T-cell (primary cell): Measurements from ENCODE around the gene C8G. TPM values are rescaled to one million over a fixed set of nuclear protein-coding genes. Genes with fewer than 3 reads are reported as not detected.
A peak's percentile ranks its signal among the peaks of the same experiment; 100 is the strongest.

Source experiments
- ATAC-seq, 4 experiments: fragments of 200-7000 bp in 3 of 4; fragments of 150-1000 bp in 1 of 4; cut with Tn5 transposase; replicated peaks in 1 of 4; 1 replicate in 3 of 4; 2 replicates in 1 of 4; pipeline ENCODE4 v1.10.0; 2021; ENCODE audit warnings: moderate library complexity in 3 of 4, mild to moderate bottlenecking in 2 of 4, moderate number of reproducible peaks in 1 of 4
- CTCF ChIA-PET, 2 donors: fragments of 300-600 bp; sonication (Branson Sonifier 250); formaldehyde crosslinking; loops; one replicate each; lab custom pipeline; 2022; ENCODE audit warnings: antibody characterized with exemption in 2 of 2; lab: Charles Lee
- POLR2A ChIA-PET, 2 donors: fragments of 300-600 bp; sonication (Branson Sonifier 250); formaldehyde crosslinking; loops; one replicate each; lab custom pipeline; 2022; ENCODE audit warnings: antibody characterized with exemption in 2 of 2; lab: Charles Lee
- DNase-seq, 35 experiments: peaks; one replicate each; pipeline versions ENCODE4 v3.0.0 to v3.0.0-alpha.2; 2013 to 2023
- H3K27ac ChIP-seq: one replicate; pipeline ENCODE4 v1.5.1; 2013; ENCODE audit warnings: low read length
- H3K27me3 ChIP-seq, 2 experiments: replicated peaks in 1 of 2; 1 replicate in 1 of 2; 2 replicates in 1 of 2; pipeline versions ENCODE4 v1.6.1 to v1.7.0; 2013; ENCODE audit warnings: low read length in 1 of 2, mixed read lengths in 1 of 2; ENCODE audit not compliant: control insufficient read depth in 2 of 2, insufficient read depth in 2 of 2; ENCODE audit errors: extremely low read depth in 1 of 2
- H3K36me3 ChIP-seq, 2 donors: 1 replicate in 1 of 2; 2 replicates in 1 of 2; pipeline versions ENCODE4 v1.6.1 to v1.7.0; 2013; ENCODE audit warnings: low read length in 1 of 2; ENCODE audit not compliant: control insufficient read depth in 2 of 2, insufficient read depth in 1 of 2; ENCODE audit errors: extremely low read depth in 1 of 2
- H3K4me1 ChIP-seq, 2 experiments: 1 replicate in 1 of 2; 2 replicates in 1 of 2; pipeline versions ENCODE4 v1.6.1 to v1.7.0; 2013; ENCODE audit warnings: low read length in 2 of 2, mixed read lengths in 1 of 2; ENCODE audit not compliant: insufficient read depth in 2 of 2, control insufficient read depth in 1 of 2; ENCODE audit errors: extremely low read depth in 1 of 2
- H3K4me3 ChIP-seq, 2 donors: 1 replicate in 1 of 2; 2 replicates in 1 of 2; pipeline versions ENCODE4 v1.5.1 to v1.7.0; 2013; ENCODE audit warnings: mild to moderate bottlenecking in 2 of 2, low read length in 1 of 2, moderate library complexity in 1 of 2; ENCODE audit not compliant: control insufficient read depth in 1 of 2; ENCODE audit errors: extremely low read depth in 1 of 2
- H3K9me3 ChIP-seq: 2 replicates; pipeline ENCODE4 v1.7.0; 2013
- H3K27ac Mint-ChIP-seq, 2 donors: one replicate each; pipeline ENCODE4 v1.8.0; 2020 to 2021; ENCODE audit warnings: mild to moderate bottlenecking in 2 of 2, mixed read lengths in 2 of 2
- H3K27me3 Mint-ChIP-seq, 2 donors: one replicate each; pipeline ENCODE4 v1.8.0; 2021 to 2022; ENCODE audit warnings: mixed read lengths in 2 of 2
- H3K36me3 Mint-ChIP-seq: one replicate; pipeline ENCODE4 v1.8.0; 2021; ENCODE audit warnings: mixed read lengths
- H3K4me1 Mint-ChIP-seq, 3 donors: one replicate each; pipeline ENCODE4 v1.8.0; 2020 to 2022; ENCODE audit warnings: mixed read lengths in 3 of 3, mild to moderate bottlenecking in 1 of 3
- H3K4me3 Mint-ChIP-seq, 3 donors: one replicate each; pipeline ENCODE4 v1.8.0; 2020 to 2022; ENCODE audit warnings: mild to moderate bottlenecking in 3 of 3, mixed read lengths in 3 of 3, moderate library complexity in 3 of 3
- H3K9me3 Mint-ChIP-seq, 3 donors: one replicate each; pipeline ENCODE4 v1.8.0; 2020 to 2022; ENCODE audit warnings: mixed read lengths in 3 of 3
- WGBS: methylation state at CpG from one replicate; pipeline ENCODE4 v1.1.5; 2013; ENCODE audit warnings: missing lambda C conversion rate; ENCODE audit not compliant: insufficient coverage; 5-methylcytosine and 5-hydroxymethylcytosine counted together
- total RNA-seq, 35 experiments: library from RNA in 6 of 35; stranded (reverse) in 6 of 35; fragments of 120-200 nt in 1 of 35; gene quantifications; one replicate each; pipeline versions ENCODE4 v1.2.1 to v1.2.4 and lab custom pipeline; 2013 to 2026

The C8G gene
- total RNA-seq, 5 donors from 2014 or later (not counting 1 experiment from before 2014, with no cell fraction given): 1.7 to 3.8 (median 3.2) TPM

DNA sequence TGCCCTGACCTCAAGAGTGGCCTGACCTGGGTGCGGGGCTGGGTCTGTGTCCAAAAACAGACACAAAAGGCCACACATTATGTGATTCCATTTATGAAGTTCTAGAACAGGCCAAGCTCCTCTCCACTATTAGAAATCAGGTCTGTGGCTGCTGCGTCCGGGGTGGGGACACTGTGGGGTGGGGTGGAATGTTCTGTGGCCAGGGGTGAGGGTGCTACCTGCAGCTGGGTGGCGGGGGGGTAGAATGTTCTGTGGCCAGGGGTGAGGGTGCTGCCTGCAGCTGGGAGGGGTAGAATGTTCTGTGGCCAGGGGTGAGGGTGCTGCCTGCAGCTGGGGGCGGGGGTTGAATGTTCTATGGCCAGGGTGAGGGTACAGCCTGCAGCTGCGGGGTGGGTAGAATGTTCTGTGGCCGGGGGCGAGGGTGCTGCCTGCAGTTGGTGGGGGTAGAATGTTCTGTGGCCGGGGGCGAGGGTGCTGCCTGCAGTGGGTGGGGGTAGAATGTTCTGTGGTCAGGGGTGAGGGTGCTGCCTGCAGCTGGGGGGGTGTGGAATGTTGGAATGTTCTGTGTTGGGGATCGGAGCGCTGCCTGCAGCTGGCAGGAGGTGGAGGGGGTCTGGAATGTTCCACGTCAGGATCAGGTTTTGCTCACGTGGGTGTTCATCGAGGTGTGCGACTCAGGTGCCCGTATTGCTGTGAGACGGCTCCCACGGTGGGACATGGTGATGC, 15.3 kb downstream of the C8G start:
- ChIA-PET CTCF (interaction anchor here (0.6 kb wide), 2 partner anchors 152 to 372 kb away, joined by 4 read pairs; no protein-coding TSS in a partner anchor), POLR2A (interaction anchor here in 1 of 2 donors (0.6 kb wide), 1 partner anchor 209 kb away, joined by 7 read pairs; no protein-coding TSS in a partner anchor)
- 37% methylated on average over 10 of the region's 19 CpGs for WGBS
- Histone ChIP-seq H3K9me3 (no peaks in the 10 kb centered on the region), H3K27ac (peak overlapping the region; percentile 69), H3K4me1 (peaks cover 2 to 81% of the 10 kb centered on the region in 2 experiments), H3K27me3 (no peaks in the 10 kb centered on the region), H3K4me3 (no peak overlapping the region), H3K36me3 (no peaks in the 10 kb centered on the region)
- ATAC-seq (peak; percentile 38 to 83 (median 72)), DNase-seq (peak in 27 of 35 experiments; percentile 21 to 63 (median 50))
- Mint-ChIP-seq H3K27ac (peak overlapping the region; percentile 92 to 93), H3K4me1 (peaks cover 10 to 45% (median 36%) of the 10 kb centered on the region in 3 donors), H3K4me3 (peak overlapping the region in 2 of 3 donors; percentile 35 to 62), H3K36me3 (no peaks in the 10 kb centered on the region), H3K27me3 (no peaks in the 10 kb centered on the region), H3K9me3 (peaks cover 0 to 2% (median 0%) of the 10 kb centered on the region in 3 donors)

DNA sequence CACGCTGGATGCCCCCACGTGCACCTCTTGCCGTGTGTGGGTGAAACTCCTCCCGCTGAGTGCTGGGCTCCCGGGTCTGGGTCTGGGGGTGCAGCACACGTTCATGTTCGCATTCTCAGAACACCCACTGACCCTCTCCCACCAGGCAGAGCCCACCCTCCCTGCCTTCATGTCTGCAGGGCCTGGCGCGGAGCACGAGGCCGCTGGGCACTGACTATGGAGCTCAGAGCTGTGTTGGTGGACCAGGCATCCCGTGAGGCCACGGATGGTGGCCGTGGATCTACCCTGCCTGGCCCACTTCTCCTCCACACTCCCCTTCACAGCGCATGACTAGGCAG, 15.9 kb downstream of the C8G start:
- Mint-ChIP-seq H3K27ac (peak overlapping the region in 1 of 2 donors; percentile 34), H3K36me3 (no peaks in the 10 kb centered on the region), H3K9me3 (peaks cover 0 to 2% (median 0%) of the 10 kb centered on the region in 3 donors), H3K27me3 (no peaks in the 10 kb centered on the region), H3K4me3 (peak overlapping the region in 1 of 3 donors; percentile 62), H3K4me1 (peaks cover 15 to 50% (median 41%) of the 10 kb centered on the region in 3 donors)
- H3K4me1 ChIP-seq: peaks cover 3 to 84% of the 10 kb centered on the region in 2 experiments
- POLR2A ChIA-PET: no interaction called here
- H3K9me3 ChIP-seq: no peaks in the 10 kb centered on the region
- ATAC-seq (no peak), DNase-seq (no peak)
- WGBS: no CpG with 5 or more reads among the region's 15 CpGs
- CTCF ChIA-PET: no interaction called here
- H3K4me3 ChIP-seq: no peak overlapping the region
- H3K27ac ChIP-seq: peak overlapping the region; percentile 38
- H3K36me3 ChIP-seq: no peaks in the 10 kb centered on the region
- no peaks in the 10 kb centered on the region for H3K27me3 ChIP-seq

DNA sequence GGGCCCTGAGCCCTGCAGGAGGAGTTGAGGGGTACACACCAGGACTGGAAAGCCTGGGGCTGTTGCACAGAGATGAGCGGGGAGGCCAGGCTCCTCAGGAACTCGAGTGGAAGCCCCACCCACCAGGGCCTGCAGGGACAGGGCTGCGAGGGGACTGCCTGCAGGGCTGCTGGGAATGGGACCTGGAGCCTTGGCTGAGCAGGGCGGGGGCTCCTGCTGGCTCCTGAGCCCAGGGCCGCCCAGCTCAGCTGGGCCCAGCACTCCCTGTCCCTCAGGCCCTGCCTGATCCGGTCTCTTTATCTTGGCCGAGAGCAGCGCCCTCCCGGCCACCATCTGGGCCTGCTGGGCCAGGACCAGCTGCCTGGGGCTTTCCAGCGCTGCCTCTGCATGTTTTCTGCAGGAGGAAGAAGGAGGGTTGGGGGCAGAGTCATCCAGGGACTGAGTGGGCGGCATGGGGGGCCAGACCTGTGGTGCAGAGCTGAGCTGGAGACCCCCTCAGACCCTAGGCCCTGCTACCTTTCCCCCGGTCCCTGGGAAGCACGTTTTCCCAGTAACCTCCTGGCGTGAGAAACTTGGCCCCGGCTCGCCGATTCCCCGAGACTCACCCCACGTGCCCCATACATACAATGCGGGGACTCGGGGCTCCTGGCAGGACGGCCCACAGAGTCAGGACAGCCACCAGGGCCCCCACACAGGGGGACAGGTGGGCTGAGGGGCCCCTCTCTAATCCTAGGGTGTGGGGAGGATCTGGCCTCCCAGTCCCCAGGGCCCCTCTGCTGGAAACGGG, 16.4 kb downstream of the C8G start:
- H3K4me3 Mint-ChIP-seq: no peak overlapping the region

DNA sequence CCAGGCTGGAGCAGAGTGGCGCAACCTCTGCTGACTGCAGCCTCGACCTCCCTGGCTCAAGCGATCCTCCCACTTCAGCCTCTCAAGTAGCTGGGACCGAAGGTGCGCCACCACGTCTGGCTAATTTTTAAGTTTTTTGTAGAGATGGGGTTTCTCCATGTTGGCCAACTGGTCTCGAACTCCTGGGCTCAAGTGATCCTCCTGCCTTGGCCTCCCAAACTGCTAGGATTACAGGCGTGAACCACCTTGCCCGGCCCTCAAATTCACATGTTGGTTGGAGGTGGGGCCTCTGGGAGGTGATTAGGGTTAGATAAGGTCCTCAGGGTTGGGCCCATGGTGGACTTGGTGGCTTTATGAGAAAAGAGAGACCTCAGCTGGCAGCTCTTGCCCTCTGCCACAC, 17.1 kb downstream of the C8G start:
- ATAC-seq: no peak
- Mint-ChIP-seq H3K4me1 (peaks cover 22 to 58% (median 46%) of the 10 kb centered on the region in 3 donors), H3K27me3 (no peaks in the 10 kb centered on the region), H3K9me3 (no peaks in the 10 kb centered on the region), H3K27ac (peak overlapping the region; percentile 66 to 78), H3K4me3 (no peak overlapping the region), H3K36me3 (no peaks in the 10 kb centered on the region)
- no peaks in the 10 kb centered on the region for H3K36me3 ChIP-seq
- ChIA-PET POLR2A (no interaction called here), CTCF (no interaction called here)
- DNase-seq: no peak
- no peaks in the 10 kb centered on the region for H3K9me3 ChIP-seq
- peaks cover 7 to 91% of the 10 kb centered on the region in 2 experiments for H3K4me1 ChIP-seq
- 93% methylated on average over 3 of the region's 9 CpGs for WGBS
- H3K27ac ChIP-seq: no peak overlapping the region
- H3K27me3 ChIP-seq: no peaks in the 10 kb centered on the region
- no peak overlapping the region for H3K4me3 ChIP-seq

More for the DNA sequence above, 16.4 kb downstream of the C8G start:
- Histone ChIP-seq H3K36me3 (no peaks in the 10 kb centered on the region), H3K9me3 (no peaks in the 10 kb centered on the region), H3K4me1 (peaks cover 7 to 89% of the 10 kb centered on the region in 2 experiments), H3K27me3 (no peaks in the 10 kb centered on the region), H3K4me3 (no peak overlapping the region), H3K27ac (peak overlapping the region; percentile 38)
- H3K27ac Mint-ChIP-seq: peak overlapping the region in 1 of 2 donors; percentile 66
- ATAC-seq (no peak), DNase-seq (no peak)
- CTCF ChIA-PET: no interaction called here
- WGBS: 82% methylated on average over 12 of the region's 23 CpGs
- H3K9me3 Mint-ChIP-seq: no peaks in the 10 kb centered on the region
- H3K4me1 Mint-ChIP-seq: peaks cover 21 to 56% (median 45%) of the 10 kb centered on the region in 3 donors
- POLR2A ChIA-PET: no interaction called here
- H3K36me3 Mint-ChIP-seq: no peaks in the 10 kb centered on the region
- H3K27me3 Mint-ChIP-seq: no peaks in the 10 kb centered on the region

DNA sequence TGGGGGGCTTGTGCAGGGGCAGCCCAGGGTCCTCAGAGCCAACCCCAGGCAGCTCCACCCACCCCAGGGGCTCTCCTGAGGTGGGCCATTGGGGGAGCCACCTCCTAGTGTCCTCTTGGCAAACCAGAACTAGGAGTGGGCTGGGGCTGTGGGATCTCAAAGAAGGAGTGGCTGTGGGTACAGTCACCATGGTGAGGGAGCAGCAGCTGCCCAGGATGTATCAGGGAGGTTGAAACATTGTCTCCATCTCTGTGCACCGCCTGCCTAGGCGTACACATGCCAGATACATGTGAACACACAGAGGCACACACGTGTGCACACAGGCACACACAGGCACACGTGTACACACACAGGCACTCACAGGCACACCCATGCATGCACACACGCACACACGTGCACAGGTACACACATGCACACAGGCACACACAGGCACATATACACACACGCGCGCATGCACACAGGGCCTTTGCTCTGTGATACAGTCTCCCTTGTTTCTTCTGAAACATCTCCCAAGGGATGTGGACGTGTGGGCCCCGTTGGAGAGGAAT, 17.7 kb downstream of the C8G start:
- peak overlapping the region in 1 of 3 donors; percentile 22 for H3K4me3 Mint-ChIP-seq
- WGBS: 80% methylated on average over 8 of the region's 11 CpGs

DNA sequence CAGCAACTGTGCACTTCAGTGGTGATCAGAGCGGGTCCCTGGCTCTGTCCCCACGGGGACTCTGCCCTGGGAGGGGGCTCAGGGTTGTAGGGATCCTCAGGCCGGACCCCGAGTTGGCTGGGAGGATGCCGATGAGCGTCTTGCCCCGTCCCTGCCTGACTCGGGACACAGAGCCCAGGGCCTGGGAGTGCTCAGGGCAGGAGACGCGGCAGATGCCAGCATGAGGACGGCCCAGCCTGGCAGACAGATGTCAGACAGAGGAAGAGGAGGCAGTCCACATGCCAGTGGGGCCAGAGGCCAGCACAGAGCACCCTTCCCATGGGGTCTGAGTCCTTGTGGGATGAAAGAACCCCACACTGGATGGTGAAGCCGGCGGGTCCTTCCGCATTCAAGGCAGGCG, 18.3 kb downstream of the C8G start:
- H3K27ac ChIP-seq: no peak overlapping the region
- ChIA-PET POLR2A (no interaction called here), CTCF (no interaction called here)
- no peaks in the 10 kb centered on the region for H3K27me3 ChIP-seq
- Mint-ChIP-seq H3K27ac (peak overlapping the region; percentile 78 to 83), H3K36me3 (no peaks in the 10 kb centered on the region), H3K9me3 (no peaks in the 10 kb centered on the region), H3K4me3 (peak overlapping the region in 1 of 3 donors; percentile 22), H3K27me3 (no peaks in the 10 kb centered on the region), H3K4me1 (peaks cover 22 to 58% (median 43%) of the 10 kb centered on the region in 3 donors)
- H3K9me3 ChIP-seq: no peaks in the 10 kb centered on the region
- WGBS: 95% methylated on average over 10 of the region's 15 CpGs
- peaks cover 7 to 85% of the 10 kb centered on the region in 2 experiments for H3K4me1 ChIP-seq
- DNase-seq: no peak
- no peak for ATAC-seq
- no peaks in the 10 kb centered on the region for H3K36me3 ChIP-seq
- no peak overlapping the region for H3K4me3 ChIP-seq

More for the DNA sequence above, 17.7 kb downstream of the C8G start:
- Mint-ChIP-seq H3K36me3 (no peaks in the 10 kb centered on the region), H3K27me3 (no peaks in the 10 kb centered on the region), H3K9me3 (no peaks in the 10 kb centered on the region), H3K27ac (peak overlapping the region; percentile 78 to 83), H3K4me1 (peaks cover 22 to 60% (median 46%) of the 10 kb centered on the region in 3 donors)
- POLR2A ChIA-PET: no interaction called here
- H3K9me3 ChIP-seq: no peaks in the 10 kb centered on the region
- peaks cover 7 to 88% of the 10 kb centered on the region in 2 experiments for H3K4me1 ChIP-seq
- DNase-seq (no peak), ATAC-seq (no peak)
- CTCF ChIA-PET: no interaction called here
- H3K27ac ChIP-seq: no peak overlapping the region
- H3K27me3 ChIP-seq: no peaks in the 10 kb centered on the region
- H3K4me3 ChIP-seq: no peak overlapping the region
- H3K36me3 ChIP-seq: no peaks in the 10 kb centered on the region
